HG03520 (cell line): Measurements from ENCODE around the gene SH3PXD2A.

Experiments used
- ATAC-seq: cut with Tn5 transposase; IDR thresholded peaks from one replicate; pipeline ENCODE4 v1.9.1; 2021; ENCODE audit warnings: mild to moderate bottlenecking, moderate library complexity; ENCODE audit not compliant: unreplicated experiment

SH3PXD2A gene, protein sequence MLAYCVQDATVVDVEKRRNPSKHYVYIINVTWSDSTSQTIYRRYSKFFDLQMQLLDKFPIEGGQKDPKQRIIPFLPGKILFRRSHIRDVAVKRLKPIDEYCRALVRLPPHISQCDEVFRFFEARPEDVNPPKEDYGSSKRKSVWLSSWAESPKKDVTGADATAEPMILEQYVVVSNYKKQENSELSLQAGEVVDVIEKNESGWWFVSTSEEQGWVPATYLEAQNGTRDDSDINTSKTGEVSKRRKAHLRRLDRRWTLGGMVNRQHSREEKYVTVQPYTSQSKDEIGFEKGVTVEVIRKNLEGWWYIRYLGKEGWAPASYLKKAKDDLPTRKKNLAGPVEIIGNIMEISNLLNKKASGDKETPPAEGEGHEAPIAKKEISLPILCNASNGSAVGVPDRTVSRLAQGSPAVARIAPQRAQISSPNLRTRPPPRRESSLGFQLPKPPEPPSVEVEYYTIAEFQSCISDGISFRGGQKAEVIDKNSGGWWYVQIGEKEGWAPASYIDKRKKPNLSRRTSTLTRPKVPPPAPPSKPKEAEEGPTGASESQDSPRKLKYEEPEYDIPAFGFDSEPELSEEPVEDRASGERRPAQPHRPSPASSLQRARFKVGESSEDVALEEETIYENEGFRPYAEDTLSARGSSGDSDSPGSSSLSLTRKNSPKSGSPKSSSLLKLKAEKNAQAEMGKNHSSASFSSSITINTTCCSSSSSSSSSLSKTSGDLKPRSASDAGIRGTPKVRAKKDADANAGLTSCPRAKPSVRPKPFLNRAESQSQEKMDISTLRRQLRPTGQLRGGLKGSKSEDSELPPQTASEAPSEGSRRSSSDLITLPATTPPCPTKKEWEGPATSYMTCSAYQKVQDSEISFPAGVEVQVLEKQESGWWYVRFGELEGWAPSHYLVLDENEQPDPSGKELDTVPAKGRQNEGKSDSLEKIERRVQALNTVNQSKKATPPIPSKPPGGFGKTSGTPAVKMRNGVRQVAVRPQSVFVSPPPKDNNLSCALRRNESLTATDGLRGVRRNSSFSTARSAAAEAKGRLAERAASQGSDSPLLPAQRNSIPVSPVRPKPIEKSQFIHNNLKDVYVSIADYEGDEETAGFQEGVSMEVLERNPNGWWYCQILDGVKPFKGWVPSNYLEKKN

DNA sequence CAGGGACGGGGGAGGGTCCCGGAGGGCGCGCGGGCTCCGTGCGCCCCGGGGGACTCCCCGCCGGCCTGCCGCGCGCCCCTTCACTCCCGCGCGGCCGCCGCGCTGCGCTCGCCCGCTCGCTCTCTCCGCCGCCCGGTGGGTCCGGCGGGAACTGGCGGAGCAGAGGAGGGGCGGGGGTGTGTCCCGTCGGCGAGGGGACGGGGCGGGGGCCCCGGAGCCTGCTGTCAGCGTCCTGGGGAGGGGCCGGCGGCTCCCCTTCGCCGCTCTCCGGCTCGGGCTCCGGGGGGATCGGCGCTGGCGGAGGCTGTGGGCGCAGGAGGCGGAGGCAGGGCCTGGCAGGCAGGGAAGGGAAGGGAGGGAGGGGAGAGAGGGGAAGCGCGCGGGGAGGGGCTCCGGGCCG, at the start of gene SH3PXD2A:
TSS of gene SH3PXD2A (minus strand) at position 153 of the 400 bp plus-strand sequence. CDS start 310 bp downstream, outside the sequence.
- no peak for ATAC-seq

DNA sequence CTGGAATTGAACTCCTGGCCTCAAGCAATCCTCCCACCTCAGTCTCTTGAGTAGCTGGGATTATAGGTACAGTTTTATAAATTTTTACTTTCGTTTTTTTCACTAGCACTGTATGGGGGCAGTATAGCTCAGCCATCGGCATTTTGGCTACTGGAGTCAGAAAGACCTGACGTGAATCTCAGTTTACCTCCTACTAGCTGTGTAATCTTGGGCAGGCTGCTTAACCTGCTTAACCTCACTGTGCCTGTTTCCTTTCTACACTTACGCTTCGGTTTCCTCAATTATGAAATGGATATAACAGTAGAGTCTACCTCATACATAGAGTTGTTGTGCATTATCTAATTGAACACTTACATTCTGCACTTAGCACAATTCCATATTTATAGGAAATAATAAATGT, 45.9 kb upstream of the SH3PXD2A start:
- ATAC-seq: no peak

DNA sequence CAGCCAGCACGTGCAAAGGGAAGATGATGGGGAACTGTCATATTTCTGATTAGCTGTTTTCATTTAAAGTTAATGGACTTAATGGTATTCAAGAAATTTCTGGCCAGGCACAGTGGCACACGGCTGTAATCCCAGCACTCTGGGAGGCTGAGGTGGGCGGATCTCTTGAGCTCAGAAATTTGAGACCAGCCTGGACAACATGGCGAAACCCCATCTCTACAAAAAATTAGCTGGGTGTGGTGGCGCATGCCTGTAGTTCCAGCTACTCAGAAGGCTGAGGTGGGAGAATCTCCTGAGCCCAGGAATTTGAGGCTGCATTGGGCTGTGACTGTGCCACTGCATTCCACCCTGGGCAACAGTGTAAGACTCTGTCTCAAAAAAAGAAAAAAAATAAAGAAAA, 43.9 kb upstream of the SH3PXD2A start:
- ATAC-seq: no peak

DNA sequence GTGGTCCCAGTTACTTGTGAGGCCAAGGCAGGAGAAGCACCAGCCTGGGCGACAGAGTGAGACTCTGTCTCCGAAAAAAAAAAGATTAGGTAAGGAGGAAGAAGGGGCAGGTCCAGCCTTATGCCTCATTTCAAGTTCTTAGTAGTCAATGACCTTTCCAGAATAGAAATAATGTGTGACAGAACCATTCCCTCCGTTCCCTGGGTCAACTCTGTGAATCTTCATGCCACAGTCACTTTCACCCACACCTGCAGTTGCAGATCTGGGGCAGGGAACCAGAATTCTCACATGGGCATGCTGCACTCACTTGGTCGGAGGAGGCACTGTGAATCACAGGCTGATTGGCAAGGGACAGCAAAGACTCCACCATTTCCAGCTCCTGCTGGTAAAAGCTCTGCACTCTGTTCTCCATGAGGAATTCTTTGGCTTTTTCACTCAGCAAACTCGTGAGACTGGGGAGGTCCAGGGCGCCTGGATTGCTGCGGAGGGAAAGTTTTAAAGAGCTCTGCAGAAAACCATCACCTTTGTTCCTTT, 41.9 kb upstream of the SH3PXD2A start:
- ATAC-seq: no peak

DNA sequence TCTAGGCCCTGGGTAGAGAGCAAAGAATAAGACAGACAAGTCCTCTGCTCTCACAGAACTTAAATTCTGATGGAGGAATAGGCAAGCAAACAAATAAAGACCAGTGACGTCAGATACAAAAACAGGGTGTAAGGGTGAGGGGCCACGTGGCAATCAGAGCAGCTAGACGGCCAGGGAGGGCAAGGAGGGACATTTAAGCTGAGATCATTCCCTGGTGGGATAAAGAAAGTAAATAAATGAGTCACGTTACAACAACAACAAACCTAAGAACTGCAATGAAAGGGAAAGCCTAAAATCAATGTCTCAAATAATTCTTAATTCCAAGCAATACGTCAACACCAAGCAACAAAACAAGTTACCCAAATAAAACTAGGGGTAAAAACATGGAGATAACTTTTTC, 40.8 kb upstream of the SH3PXD2A start:
- no peak for ATAC-seq

DNA sequence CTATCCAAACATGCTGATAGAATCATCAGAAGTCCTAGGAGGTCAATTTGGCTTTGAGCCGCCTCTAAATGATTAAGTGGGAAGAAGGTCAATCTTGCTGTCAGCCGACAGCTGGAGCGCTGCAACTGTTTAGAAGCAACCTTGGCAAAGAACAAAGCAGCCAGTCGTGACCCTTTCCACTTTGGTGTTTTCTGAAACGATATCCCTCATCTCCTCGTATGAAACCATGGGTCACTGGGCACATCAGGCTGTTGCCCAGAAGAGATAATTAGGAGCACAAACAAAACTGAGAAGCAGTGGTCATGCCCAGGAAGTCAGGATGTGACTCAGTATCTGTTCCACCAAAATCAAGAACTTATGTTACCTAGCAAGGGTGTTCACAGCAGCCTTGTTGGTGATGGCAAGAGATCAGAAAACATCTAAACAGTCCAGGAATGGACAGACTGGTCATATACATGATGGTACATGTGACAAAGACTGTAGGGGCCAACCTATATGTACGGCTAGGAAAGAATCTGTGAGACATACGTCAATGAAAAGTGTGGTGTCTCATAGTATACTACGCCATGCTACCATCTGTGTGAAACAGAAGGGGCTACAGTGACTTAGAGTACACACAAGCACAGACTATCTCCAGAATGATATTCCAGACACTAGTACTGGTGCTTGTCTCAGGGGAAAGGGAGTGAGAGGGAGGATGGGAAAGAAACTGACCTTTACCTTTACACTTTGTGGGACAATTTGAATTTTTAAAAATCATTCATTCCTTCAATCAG, 40.2 kb upstream of the SH3PXD2A start:
- no peak for ATAC-seq

DNA sequence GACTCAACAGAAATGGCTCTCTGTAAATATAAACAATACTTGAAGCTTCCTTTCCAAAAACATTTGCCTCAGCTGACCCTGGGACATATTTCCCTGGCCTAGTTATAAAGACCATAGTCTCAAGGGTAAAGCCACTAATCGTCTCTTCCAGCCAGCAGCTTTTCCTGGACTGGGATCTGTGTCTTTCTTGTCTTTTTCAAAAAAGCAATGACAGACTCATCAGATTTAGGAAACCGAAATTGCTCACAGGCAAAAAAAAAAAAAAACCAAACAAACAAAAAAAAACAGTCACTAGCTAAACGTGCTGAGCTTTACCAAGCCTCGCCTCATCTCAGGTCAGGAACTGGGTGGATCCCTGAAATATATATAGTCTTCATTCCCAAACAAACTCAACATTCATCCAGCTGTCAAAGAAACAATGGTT, 39.1 kb upstream of the SH3PXD2A start:
- no peak for ATAC-seq

DNA sequence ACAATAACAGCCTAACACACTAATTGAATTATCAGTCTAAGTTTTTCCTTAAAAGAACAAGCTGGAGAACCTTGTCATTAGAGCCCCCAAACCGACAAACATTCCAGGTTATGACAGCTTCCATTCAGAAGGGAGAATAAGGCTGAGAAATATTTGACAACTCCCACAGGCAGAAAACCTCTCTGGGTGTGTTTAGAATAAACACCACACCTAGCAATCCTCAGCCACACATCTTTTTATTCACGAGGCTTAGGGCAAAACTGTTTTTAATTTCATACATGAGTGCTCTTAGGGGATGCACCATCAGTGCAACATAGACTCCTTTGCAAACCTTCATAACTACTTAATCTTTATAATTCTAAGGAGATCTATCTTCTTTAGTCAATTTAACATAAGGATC, 38.4 kb upstream of the SH3PXD2A start:
- no peak for ATAC-seq

DNA sequence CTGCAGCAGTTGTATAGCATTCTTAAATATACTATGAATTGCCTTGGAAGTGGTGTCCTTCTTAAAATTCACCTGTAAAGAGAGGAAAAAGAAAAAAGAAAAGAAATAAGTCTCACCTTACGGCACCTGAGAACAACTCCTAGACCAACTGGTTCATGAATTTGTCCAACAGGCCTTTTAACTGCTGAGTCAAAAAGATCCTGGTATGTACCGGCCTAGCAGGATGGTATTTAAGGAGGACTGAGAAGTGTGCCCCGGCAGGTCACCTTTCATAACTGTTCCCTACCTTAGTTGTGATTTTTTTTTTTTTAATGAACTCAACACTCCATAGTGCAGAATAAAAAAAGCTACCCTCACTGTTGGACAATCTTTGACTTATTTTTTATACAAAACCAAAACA, 36.8 kb upstream of the SH3PXD2A start:
- no peak for ATAC-seq

DNA sequence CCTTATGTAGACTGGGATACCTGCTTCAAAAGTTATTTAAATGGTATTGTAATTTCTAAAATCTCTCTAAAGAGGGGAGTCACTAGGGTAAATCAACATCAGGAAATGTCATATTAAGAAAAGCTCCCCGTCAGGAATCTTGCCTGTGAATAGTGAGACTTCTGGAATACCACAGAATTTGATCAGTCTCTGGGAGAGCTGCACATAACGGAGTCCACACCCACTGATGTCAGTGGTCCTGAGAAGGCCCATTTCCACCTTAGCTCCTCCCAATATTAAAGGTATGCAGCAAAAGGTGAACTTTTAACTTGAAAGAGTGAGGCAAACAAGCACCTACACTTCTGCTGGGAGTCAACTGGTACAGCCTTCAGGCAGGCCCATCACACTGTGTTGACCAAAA, 35.3 kb upstream of the SH3PXD2A start:
- no peak for ATAC-seq

DNA sequence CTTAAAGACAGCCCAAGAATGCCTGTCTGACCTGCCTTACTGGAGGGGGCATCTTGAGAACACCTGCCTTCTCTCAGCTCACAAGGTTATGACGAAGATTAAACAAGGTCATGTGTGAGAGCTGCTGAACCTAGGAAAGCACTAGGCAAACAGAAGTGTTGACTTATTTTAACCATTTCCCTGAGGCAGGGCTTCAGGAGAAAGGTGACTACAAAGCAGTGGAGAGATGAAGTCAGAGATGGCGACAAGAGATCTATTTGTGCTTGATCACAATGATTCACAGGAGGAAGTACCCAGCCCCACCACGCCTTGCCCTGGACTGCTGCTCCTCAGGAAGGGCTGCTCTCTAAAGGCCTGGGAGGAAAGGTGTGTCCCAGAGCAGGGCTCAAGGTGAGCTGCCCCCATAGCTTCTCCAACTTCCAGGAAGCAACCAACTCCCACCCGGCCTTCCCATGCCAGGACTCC, 34.9 kb upstream of the SH3PXD2A start:
- no peak for ATAC-seq

DNA sequence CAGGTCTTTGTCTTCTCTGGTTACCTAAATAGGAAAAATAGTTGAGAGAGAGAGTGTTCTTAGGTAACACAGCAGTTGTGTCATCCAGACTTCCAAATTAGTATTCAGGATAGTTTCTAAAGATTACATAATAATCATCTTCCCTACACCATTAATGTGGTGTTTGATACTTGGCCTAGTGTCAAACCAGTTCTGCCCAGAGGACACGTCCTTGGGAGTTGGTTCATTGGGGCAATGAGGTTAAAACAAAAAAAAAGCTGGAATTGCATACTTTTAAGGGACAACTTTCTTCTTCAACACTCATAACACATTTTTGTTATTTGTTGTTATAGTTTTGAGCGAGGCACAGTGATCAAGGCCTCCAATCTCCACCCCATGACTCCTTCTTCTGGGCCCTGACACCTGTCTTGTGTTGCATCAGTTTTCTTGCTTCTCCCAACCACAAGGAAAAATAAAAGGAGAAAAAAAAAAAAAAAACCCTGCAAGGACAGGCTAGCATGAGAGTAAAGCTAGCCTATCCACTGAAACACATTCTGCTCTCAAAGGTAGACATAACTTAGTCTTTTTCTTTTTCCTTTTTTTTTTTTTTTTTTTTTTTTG, 33.8 kb upstream of the SH3PXD2A start:
- ATAC-seq: no peak

DNA sequence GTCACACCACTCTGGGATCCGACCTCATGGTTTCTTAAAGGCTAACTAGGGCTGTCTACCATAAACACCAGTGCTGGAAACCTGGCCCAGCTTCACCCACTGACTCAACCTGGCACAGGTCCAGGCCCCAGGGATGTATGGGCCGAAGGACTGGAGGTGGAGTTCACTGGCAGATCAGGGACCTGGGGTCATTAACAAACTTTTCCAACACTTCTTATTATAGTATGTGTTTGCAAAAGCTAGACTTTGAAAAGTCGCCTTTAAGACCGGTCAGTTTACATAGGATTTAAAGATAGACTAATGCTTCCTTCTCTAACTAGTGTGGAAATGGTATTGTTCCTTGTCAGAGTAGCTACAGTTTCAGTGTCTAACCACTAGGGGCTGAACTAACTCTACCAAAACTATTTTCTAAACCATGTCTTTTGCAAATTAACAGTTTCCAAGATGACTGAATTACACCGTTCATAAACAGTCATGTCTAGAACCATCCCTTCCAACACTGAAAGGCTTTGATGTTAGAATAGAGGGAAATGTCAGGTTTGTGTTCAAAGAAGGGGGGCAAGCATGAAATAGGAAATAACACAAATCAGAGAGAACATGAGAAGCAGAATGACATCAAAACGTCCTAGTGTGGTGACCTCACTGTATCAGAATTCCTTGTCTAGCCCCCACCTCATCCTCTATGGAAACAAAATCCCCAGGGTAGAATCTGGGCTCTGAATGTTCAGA, 32.9 kb upstream of the SH3PXD2A start:
- ATAC-seq: no peak

DNA sequence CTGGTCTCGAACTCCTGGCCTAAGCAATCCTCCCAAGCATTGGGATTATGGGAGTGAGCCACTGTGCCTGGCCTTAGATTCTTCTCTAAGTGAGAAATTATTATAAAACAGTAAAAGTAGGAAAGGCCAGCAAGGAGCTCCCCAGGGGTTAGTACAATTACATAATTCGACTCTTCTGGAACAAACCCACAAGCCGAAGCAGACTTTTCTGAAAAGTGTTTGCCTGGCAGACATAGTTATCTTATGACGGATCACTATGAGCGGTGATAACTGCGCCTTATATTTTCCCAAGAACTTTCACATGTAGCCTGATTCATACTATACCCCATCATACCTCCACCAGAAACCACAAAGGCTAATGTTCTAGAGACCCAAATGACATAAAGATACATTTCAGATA, 30.2 kb upstream of the SH3PXD2A start:
- ATAC-seq: no peak

DNA sequence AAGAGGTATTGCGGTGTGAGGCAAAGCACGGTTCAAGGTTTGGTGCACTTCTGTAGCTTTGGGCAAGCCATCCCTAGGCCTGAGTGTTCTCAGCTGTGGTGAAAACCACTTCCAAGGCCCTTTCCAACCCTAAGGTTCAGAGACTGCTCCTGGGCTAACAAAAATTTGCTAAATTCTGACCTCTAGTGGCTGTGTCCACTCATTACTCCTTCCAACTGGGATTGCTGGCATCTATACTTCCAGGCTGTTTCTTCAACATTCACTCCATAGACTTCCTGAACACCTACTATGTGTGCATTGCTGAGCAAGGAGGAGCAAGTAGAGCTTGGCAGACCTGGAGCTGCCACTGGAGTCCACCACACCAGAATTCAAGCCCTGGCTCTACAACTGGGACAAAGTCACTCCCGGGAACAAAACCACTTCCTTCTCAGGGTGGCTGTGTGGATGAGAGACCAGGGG, 29.3 kb upstream of the SH3PXD2A start:
- no peak for ATAC-seq

DNA sequence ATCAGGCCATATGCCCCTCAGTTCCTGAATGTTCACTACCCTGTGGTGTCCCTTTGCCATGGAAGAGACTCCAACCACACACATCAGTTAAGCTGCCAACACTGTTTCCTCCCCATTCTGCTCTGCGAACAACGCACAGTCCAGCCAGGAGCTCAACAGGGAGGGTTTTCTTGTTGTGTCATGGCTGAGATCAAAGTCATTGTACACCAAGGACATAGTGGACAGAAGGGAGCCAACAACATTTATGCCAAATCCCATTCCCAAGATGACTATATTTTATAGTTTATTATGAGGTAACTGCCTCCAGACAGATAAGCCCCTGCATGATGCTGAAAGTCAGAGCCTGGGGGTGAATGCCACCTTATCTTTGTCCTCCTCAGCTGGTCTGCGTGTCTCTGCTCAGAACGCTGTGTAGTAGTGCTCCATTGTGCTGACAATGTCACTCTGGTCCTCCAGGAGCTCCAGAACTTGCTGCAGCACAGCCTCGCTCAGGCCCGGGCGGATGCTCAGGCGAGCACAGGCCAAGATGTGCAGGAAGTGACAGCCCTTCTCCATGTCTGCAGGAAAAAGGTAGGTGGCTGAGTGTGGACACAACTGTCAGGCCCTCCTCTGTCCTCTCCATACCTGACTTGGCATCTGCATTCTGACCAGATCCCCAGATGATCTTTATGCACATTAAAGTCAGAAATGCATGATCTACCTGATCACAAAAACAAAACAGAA, 27.1 kb upstream of the SH3PXD2A start:
- no peak for ATAC-seq

DNA sequence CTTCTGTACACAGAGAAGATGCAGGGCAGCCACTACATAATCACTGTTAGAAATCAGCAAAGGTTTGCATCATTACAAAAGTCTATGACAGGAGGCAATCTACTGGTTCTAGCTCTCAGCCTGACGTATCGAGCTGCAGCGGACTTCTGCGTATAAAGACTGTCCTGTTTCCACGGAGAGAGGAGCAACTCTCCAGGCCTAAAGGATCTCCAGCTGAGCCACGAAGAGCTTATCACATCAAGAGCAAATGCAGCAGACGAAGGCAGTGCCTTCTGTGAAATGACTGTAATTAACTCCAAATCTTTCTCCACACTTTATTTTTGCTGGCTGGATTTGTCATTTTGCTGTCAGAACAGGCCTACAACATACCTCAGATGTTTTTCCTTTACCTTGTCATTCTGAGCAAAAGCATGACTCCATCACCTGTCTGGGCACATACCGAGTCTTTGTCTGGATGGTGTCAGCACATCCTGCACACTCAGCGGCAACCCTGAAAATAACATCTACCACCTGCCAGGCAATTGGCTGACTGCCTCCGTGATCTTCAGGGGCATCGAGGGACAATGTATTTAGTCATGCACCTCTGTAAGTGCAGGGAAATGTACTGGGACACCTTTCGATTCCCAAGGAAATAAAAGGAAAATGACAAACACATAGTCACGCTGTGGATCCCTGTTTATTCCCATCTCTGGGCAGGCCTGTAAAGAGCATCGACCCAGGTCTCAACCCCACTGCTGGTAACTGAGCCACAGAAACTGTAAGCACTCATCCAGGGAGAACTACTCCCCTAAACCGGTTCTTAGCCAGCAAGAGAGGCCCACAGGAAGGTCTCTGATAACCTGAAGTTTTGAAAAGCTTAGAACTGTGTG, 26.3 kb upstream of the SH3PXD2A start:
- ATAC-seq: no peak

DNA sequence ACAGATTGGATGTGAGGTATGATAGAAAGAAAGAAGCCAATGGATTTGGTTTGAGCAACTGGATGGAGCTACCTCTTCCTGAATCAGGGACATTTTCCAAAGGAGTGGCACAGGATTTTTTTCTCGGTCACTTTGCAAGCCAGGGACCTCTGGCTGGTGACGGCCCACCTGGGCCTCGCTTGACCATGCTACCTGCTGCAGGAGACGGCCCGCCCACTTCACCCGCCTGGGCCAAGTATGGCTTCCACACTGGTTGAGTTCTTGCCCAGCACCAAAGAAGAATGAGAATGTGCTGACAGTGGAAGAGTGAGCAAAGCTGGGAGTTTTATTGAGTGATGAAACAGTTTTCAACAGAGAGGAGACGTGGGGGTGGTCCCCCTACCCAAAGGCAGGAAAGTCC, 24.5 kb upstream of the SH3PXD2A start:
- no peak for ATAC-seq
